Measurements from ENCODE around the gene MAGEA8.
"Not testable (repeated sequence)": the region's sequence is repeated elsewhere in the genome, so short reads cannot be mapped to it uniquely, and the experiment has no call there.

Gene MAGEA8, protein sequence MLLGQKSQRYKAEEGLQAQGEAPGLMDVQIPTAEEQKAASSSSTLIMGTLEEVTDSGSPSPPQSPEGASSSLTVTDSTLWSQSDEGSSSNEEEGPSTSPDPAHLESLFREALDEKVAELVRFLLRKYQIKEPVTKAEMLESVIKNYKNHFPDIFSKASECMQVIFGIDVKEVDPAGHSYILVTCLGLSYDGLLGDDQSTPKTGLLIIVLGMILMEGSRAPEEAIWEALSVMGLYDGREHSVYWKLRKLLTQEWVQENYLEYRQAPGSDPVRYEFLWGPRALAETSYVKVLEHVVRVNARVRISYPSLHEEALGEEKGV

DNA sequence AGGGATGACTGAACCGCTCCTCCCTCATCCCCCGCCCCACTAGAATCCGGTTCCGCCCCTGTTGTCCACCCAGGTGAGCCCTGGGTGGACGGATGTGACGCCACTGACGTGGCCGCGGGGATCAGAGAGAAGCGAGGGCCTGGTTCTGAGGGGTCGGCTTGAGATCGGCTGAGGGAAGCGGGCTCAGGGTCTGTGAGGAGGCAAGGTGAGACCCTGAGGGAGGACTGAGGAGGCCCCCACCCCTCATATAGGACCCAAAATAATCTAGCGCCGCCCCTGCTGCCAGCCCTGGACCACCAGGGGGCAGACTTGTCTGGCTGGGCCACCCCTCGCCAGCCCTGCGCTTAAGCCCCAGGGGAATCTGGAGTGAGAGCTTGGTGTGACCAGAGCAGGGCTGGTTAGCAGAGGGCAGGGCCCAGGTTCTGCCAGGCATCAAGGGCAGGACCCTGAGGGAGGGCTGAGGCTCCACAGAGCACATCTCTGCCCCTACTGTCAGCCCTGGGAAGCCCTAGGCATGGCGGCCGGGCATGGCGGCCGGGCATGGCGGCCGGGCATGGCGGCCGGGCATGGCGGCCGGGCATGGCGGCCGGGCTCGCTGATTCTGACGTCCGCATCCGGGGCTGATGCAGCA is at the start of gene MAGEA8:
TSS of gene MAGEA8 (plus strand) at position 103 of the 631 bp plus-strand sequence. CDS start 3,090 bp downstream, outside the sequence.
- DNase-seq: no peak

DNA sequence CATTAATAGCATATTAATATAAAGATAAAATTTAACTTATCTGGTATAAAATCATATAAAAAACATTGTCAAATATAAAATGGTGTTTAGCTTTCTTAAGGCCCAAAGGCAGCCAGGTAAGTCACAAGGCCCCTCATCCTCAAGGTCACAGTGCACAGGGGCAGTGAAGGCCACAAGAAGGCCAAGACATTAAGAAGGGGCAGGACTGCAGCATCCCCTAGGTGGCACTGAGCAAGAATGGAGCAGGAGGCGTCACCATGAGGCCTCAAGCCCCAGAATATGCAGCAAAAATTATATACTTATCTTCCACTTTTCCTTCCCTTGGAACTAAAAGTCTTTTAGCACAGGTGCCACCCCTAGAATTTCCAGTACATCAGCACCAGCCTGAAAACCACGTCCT is 49.5 kb upstream of the MAGEA8 start:
- DNase-seq: no peak

DNA sequence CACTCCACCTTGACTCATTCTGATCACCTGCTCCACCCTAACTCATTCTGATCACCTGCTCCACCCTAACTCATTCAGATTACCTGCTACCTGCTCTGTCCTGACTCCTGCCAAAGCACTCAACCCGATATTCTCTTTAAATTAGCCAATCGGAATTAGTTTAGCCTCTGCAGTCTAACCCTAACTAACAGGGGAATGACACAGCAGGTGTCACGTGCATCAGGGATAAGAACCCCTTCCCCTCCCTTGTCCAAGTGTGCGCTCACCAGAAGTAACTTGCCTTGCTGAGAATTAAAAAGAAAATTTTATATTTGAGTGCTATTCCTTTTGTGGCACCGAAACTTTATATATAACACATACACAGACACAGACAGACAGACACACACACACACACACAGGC is 44.3 kb upstream of the MAGEA8 start:
- DNase-seq: not testable (repeated sequence)

DNA sequence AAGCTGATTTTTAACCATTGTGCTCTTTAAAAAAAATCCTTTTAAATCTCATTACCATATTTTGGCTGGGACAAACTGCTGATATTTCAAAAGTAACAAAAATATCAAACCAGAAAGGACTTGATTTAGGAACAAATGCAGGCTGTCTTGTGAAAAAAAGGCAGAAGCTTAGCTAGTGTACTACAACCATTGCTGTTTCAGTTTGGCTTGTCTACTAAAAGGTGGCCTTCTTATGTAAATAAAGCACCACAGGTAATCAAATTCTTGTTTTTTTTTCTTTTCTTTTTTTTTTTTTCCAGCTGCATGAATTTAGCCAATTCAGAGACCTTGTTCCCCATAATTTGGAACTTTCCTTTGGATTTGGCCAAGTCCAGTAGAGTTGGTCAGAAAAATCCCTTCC is 43.8 kb upstream of the MAGEA8 start:
- DNase-seq: no peak

- DNase-seq: no peak
Observed at GRCh38 chrX:149837639-149838038, 43.3 kb upstream of the MAGEA8 start.

GRCh38 chrX:149841929-149842328 is 39.1 kb upstream of the MAGEA8 start:
- no peak for DNase-seq

GRCh38 chrX:149845385-149845784 is 35.6 kb upstream of the MAGEA8 start:
- no peak for DNase-seq

DNA sequence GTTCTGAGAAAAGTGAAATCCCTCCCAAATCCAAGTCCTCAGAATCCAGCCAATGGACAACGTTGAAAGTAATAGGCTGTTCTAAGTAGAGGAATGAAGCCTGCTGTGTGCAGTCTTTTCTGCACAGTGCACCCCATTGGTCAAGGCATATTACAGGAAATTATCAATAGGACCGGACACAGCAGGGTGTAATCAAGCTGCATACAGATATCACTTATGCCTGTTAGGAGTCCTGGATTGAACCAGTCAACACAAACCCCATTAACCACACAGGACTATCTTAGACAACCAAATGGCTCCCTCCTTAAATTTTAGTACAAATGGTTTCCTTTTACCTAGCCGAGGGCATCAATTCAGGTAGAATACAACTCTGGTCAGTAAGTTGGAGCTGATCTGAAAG is 34.2 kb upstream of the MAGEA8 start:
- no peak for DNase-seq

DNA sequence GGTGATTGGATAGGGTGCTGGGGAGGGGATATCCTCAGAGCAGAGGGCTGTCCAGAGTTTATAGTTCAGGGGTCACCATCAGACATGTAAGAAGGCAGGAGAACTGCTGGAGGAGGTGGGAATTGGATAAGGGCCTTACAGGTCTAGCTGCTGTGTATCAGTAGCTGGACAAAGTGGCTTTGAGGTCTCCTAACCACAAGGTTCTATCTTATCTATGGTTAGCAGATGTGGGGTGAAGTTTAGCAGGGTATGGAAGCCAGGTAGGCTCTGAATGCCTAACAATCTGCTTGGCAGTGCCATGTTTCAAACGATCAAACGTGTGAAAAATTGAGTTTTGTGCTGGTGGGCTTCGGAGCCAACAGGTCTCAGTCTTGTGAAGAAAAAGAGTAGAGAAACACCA is 32.1 kb upstream of the MAGEA8 start:
- DNase-seq: no peak

- DNase-seq: no peak
Observed at GRCh38 chrX:149849787-149850186, 31.2 kb upstream of the MAGEA8 start.

DNA sequence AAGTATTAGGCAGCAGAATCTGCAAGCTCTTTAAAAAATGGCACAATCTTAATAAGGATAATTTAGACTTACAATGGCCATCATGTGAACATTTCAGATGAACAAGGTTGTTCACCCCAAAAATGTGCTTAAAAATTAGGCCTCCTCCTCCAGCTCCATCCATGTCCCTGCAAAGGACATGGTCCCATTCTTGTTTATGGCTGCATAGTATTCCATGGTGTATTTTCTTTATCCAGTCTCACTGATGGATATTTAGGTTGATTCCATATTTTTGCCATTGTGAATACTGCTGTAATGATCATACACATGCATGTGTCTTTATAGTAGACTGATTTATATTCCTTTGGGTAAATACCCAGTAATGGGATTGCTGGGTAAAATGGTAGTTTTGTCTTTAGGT is 29.1 kb upstream of the MAGEA8 start:
- no peak for DNase-seq

DNA sequence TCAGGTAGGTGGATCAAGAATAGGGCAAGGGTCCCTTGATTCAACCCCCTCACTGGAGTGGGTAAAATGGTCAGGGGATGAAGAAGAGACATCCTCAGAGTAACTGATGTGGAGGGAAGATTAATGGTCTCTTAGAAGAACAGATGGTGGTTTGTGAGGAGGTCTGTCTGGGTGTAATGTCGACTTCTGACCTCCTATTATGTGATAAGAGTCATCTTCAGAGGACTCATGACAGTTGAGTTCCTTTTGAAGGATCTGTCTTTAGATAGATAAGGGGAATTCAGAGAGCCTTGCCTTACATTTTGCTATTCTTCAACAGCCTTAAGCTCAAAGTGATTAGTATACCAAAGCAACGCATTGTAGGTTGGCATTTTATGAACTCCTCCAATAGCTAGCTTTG is 27.1 kb upstream of the MAGEA8 start:
- DNase-seq: no peak

- DNase-seq: no peak
Observed at GRCh38 chrX:149858592-149858991, 22.4 kb upstream of the MAGEA8 start.

DNA sequence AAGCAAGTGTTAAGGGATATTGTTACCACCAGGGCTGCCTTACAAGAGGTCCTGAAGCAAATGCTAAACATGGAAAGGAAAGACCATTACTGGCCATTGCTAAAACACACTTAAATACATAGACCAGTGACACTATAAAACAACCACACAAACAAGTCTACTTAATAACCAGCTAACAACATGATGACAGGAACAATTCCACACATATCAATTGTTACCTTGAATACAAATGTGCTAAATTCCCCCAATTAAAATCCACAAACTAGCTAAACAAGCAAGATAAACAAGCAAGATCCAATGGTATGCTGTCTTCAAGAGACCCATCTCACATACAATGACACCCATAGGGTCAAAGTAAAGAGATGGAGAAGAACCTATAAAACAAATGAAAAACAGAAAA is 20.5 kb upstream of the MAGEA8 start:
- DNase-seq: no peak

DNA sequence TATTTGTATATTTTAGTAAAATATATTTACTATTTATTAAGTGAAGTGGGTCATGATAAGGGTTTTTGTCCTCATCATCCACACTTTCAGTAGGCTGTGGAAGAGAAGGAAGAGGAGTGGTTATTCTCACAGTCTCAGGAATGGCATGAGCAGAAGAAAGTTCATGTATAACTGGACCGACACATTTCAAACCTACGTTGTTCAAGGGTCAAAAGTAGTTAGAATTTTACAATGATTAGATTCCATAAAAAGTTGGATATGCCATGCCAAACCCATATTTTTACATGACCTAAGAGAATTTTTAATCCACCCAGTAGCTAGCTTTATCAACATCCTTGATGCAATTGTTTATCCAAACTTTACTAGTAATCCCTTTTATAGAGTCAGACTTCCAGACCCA is 15.6 kb upstream of the MAGEA8 start:
- no peak for DNase-seq

DNA sequence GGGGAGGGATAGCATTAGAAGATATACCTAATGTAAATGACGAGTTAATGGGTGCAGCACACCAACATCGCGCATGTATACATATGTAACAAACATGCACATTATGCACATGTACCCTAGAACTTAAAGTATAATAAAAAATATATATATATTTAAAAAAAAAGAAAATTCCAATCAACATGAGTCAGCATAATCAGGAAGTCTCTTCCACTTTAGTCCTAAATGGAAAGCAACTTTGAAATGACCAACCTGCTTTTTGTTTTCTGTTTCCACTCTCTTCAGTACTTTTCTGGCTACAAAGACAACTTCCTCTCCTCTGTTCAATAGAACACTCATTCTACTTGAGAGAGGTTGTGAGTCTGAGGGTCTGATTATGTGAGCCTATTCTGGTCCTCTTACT is 13.5 kb upstream of the MAGEA8 start:
- DNase-seq: no peak

- no peak for DNase-seq
Observed at GRCh38 chrX:149870840-149871239, 10.1 kb upstream of the MAGEA8 start.

- no peak for DNase-seq
Observed at GRCh38 chrX:149871433-149871832, 9.6 kb upstream of the MAGEA8 start.

GRCh38 chrX:149871940-149872339 is 9.0 kb upstream of the MAGEA8 start:
- no peak for DNase-seq

- no peak for DNase-seq
Observed at GRCh38 chrX:149877157-149877556, 3.8 kb upstream of the MAGEA8 start.

GRCh38 chrX:149877636-149878035 is 3.3 kb upstream of the MAGEA8 start:
- DNase-seq: peak in 1 of 2 experiments; percentile 7

- not testable (repeated sequence) for DNase-seq
Observed at GRCh38 chrX:149890828-149891227, 9.8 kb downstream of the MAGEA8 start.

GRCh38 chrX:149898554-149898953 is 17.6 kb downstream of the MAGEA8 start:
- no peak for DNase-seq

DNA sequence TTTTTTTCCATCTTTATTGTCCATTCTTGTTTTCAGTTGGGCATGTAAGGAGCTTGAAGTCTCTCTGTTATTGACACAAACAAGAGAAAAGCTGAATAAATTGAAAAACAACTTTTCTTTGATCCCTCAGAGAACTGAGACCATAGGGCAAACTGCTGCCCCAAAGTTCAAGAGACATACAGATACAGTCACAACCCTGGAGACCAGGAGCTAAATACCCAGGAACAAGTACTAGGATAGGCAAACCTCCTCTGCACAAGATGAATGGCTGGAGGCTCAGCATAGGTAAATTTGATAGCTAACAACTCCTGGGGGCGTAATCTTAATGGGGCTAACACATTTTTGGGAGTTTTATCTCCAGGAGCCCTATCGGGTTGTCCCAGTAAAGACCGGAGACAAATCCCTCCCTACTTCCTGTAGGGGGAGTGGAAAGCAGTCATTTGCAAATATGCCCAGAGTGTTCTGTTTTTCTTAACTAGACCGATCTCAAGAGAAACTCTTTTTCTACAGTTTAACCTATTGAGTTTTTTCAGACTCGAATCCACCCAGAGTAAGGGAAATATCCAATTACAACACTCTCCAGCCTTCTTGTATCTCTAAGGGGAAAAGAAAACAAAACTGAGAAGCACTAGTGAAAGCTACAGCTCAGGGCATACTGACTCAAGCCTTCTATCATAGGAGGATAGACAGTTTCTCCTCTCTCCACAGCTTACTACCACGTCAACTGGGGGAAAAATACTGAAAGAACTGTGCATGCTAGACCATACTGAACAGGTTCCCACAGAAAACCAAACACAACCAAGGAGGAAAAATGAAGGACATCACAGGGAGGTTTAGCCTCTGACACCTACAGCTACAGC is 23.1 kb downstream of the MAGEA8 start:
- no peak for DNase-seq

Measured in SW 1271 (cell line).